Immature natural killer cell (primary cell): ENCODE results near the gene CETN1. TPM values are rescaled to one million over a fixed set of nuclear protein-coding genes. Genes with fewer than 3 reads are reported as not detected.

Source experiments
- DNase-seq, 3 donors: peaks; one replicate each; pipeline ENCODE4 v3.0.0; 2022; ENCODE audit warnings: mixed read lengths in 1 of 3
- H3K27ac Mint-ChIP-seq, 6 donors: one replicate each; pipeline ENCODE4 v1.8.0; 2020; ENCODE audit warnings: mixed read lengths in 6 of 6, mild to moderate bottlenecking in 5 of 6, inconsistent platforms in 4 of 6, moderate library complexity in 3 of 6
- H3K27me3 Mint-ChIP-seq, 3 donors: one replicate each; pipeline ENCODE4 v1.8.0; 2020 to 2021; ENCODE audit warnings: low read depth in 3 of 3, mild to moderate bottlenecking in 3 of 3, mixed read lengths in 3 of 3, moderate library complexity in 3 of 3, inconsistent platforms in 1 of 3
- H3K36me3 Mint-ChIP-seq, 3 donors: one replicate each; pipeline ENCODE4 v1.8.0; 2020; ENCODE audit warnings: mixed read lengths in 3 of 3, inconsistent platforms in 2 of 3, mild to moderate bottlenecking in 2 of 3
- H3K4me1 Mint-ChIP-seq, 2 donors: one replicate each; pipeline ENCODE4 v1.8.0; 2020; ENCODE audit warnings: inconsistent platforms in 2 of 2, mild to moderate bottlenecking in 2 of 2, mixed read lengths in 2 of 2, moderate library complexity in 1 of 2
- H3K4me3 Mint-ChIP-seq, 5 donors: one replicate each; pipeline ENCODE4 v1.8.0; 2020; ENCODE audit warnings: mild to moderate bottlenecking in 5 of 5, mixed read lengths in 5 of 5, inconsistent platforms in 3 of 5, moderate library complexity in 3 of 5
- H3K9me3 Mint-ChIP-seq, 6 donors: one replicate each; pipeline ENCODE4 v1.8.0; 2020; ENCODE audit warnings: mild to moderate bottlenecking in 6 of 6, mixed read lengths in 6 of 6, inconsistent platforms in 4 of 6, moderate library complexity in 3 of 6
- polyA plus RNA-seq, 3 donors: library from polyadenylated mRNA; unstranded; fragments of 300-500 nt; fragmentation: Illumina TruSeq; gene quantifications; one replicate each; pipeline ENCODE4 v1.2.3, GENCODE V29; 2021

CETN1 gene
- polyA plus RNA-seq = not detected

- no peaks in the 10 kb centered on the region for H3K36me3 Mint-ChIP-seq
- H3K27me3 Mint-ChIP-seq = peaks cover 0 to 4% (median 1%) of the 10 kb centered on the region in 3 donors
- H3K27ac Mint-ChIP-seq = no peak within 1 kb of the TSS
- H3K4me1 Mint-ChIP-seq = no peaks in the 10 kb centered on the region
- no peak within 1 kb of the TSS for H3K4me3 Mint-ChIP-seq
- peaks cover 0 to 1% (median 0%) of the 10 kb centered on the region in 6 donors for H3K9me3 Mint-ChIP-seq
- DNase-seq = no peak
Measured at GRCh38 chr18:580154-580553, at the start of gene CETN1. TSS of gene CETN1 (plus strand) at chr18:580380. CDS start at chr18:580409, 29 bp downstream.

- Mint-ChIP-seq H3K27me3 (peaks cover 0 to 2% (median 0%) of the 10 kb centered on the region in 3 donors), H3K9me3 (peaks cover 0 to 1% (median 0%) of the 10 kb centered on the region in 6 donors), H3K27ac (no peak overlapping the region), H3K4me1 (no peaks in the 10 kb centered on the region), H3K36me3 (no peaks in the 10 kb centered on the region), H3K4me3 (no peak overlapping the region)
- DNase-seq = no peak
Measured at GRCh38 chr18:532018-532417, 48.2 kb upstream of the CETN1 start.

- Mint-ChIP-seq H3K27me3 (peaks cover 0 to 2% (median 0%) of the 10 kb centered on the region in 3 donors), H3K4me3 (no peak overlapping the region), H3K27ac (no peak overlapping the region), H3K9me3 (peaks cover 0 to 3% (median 0%) of the 10 kb centered on the region in 6 donors), H3K36me3 (no peaks in the 10 kb centered on the region), H3K4me1 (no peaks in the 10 kb centered on the region)
- DNase-seq = no peak
Measured at GRCh38 chr18:532632-533031, 47.5 kb upstream of the CETN1 start.

- Mint-ChIP-seq H3K27ac (no peak overlapping the region), H3K4me1 (no peaks in the 10 kb centered on the region)
Measured at GRCh38 chr18:533995-534601, 46.1 kb upstream of the CETN1 start.

GRCh38 chr18:543447-544078 is 36.6 kb upstream of the CETN1 start:
- Mint-ChIP-seq H3K36me3 (peaks cover 0 to 3% (median 0%) of the 10 kb centered on the region in 3 donors), H3K27ac (no peak overlapping the region), H3K4me1 (no peaks in the 10 kb centered on the region), H3K27me3 (peaks cover 1 to 2% (median 1%) of the 10 kb centered on the region in 3 donors), H3K9me3 (no peaks in the 10 kb centered on the region), H3K4me3 (no peak overlapping the region)
- no peak for DNase-seq

More at GRCh38 chr18:533995-534601, 46.1 kb upstream of the CETN1 start:
- H3K4me3 Mint-ChIP-seq = no peak overlapping the region
- peaks cover 0 to 3% (median 0%) of the 10 kb centered on the region in 6 donors for H3K9me3 Mint-ChIP-seq
- peaks cover 0 to 2% (median 0%) of the 10 kb centered on the region in 3 donors for H3K27me3 Mint-ChIP-seq
- H3K36me3 Mint-ChIP-seq = no peaks in the 10 kb centered on the region
- no peak for DNase-seq

GRCh38 chr18:549967-550366 is 30.2 kb upstream of the CETN1 start:
- Mint-ChIP-seq H3K27ac (no peak overlapping the region), H3K9me3 (no peaks in the 10 kb centered on the region), H3K27me3 (peaks cover 2 to 6% (median 5%) of the 10 kb centered on the region in 3 donors), H3K4me3 (no peak overlapping the region), H3K4me1 (no peaks in the 10 kb centered on the region), H3K36me3 (peaks cover 0 to 3% (median 0%) of the 10 kb centered on the region in 3 donors)
- no peak for DNase-seq

GRCh38 chr18:551404-552061 is 28.6 kb upstream of the CETN1 start:
- peaks cover 0 to 3% (median 0%) of the 10 kb centered on the region in 3 donors for H3K36me3 Mint-ChIP-seq
- H3K4me1 Mint-ChIP-seq = no peaks in the 10 kb centered on the region
- peaks cover 0 to 7% (median 4%) of the 10 kb centered on the region in 3 donors for H3K27me3 Mint-ChIP-seq
- no peak overlapping the region for H3K4me3 Mint-ChIP-seq
- no peak overlapping the region for H3K27ac Mint-ChIP-seq
- no peak for DNase-seq
- no peaks in the 10 kb centered on the region for H3K9me3 Mint-ChIP-seq

GRCh38 chr18:555705-556457 is 24.3 kb upstream of the CETN1 start:
- H3K4me1 Mint-ChIP-seq = no peaks in the 10 kb centered on the region
- H3K36me3 Mint-ChIP-seq = no peaks in the 10 kb centered on the region
- H3K27ac Mint-ChIP-seq = no peak overlapping the region

GRCh38 chr18:564708-565561 is 15.2 kb upstream of the CETN1 start:
- peaks cover 0 to 12% (median 0%) of the 10 kb centered on the region in 3 donors for H3K27me3 Mint-ChIP-seq

More at GRCh38 chr18:555705-556457, 24.3 kb upstream of the CETN1 start:
- H3K27me3 Mint-ChIP-seq = peaks cover 0 to 2% (median 2%) of the 10 kb centered on the region in 3 donors
- DNase-seq = no peak
- no peak overlapping the region for H3K4me3 Mint-ChIP-seq
- H3K9me3 Mint-ChIP-seq = no peaks in the 10 kb centered on the region

GRCh38 chr18:565562-566061 is 14.6 kb upstream of the CETN1 start:
- Mint-ChIP-seq H3K27ac (no peak overlapping the region), H3K4me1 (no peaks in the 10 kb centered on the region), H3K9me3 (no peaks in the 10 kb centered on the region), H3K27me3 (peaks cover 0 to 12% (median 0%) of the 10 kb centered on the region in 3 donors), H3K4me3 (no peak overlapping the region), H3K36me3 (no peaks in the 10 kb centered on the region)
- DNase-seq = no peak

More at GRCh38 chr18:564708-565561, 15.2 kb upstream of the CETN1 start:
- no peak for DNase-seq
- H3K4me1 Mint-ChIP-seq = no peaks in the 10 kb centered on the region
- no peaks in the 10 kb centered on the region for H3K36me3 Mint-ChIP-seq
- no peak overlapping the region for H3K4me3 Mint-ChIP-seq
- no peaks in the 10 kb centered on the region for H3K9me3 Mint-ChIP-seq
- H3K27ac Mint-ChIP-seq = no peak overlapping the region

GRCh38 chr18:567122-567521 is 13.1 kb upstream of the CETN1 start:
- H3K4me1 Mint-ChIP-seq = no peaks in the 10 kb centered on the region
- no peak overlapping the region for H3K4me3 Mint-ChIP-seq
- H3K27ac Mint-ChIP-seq = no peak overlapping the region
- H3K27me3 Mint-ChIP-seq = peaks cover 0 to 12% (median 0%) of the 10 kb centered on the region in 3 donors
- no peaks in the 10 kb centered on the region for H3K36me3 Mint-ChIP-seq
- no peak for DNase-seq
- H3K9me3 Mint-ChIP-seq = no peaks in the 10 kb centered on the region

GRCh38 chr18:568731-569130 is 11.4 kb upstream of the CETN1 start:
- Mint-ChIP-seq H3K4me1 (no peaks in the 10 kb centered on the region), H3K27me3 (peaks cover 0 to 13% (median 2%) of the 10 kb centered on the region in 3 donors)

GRCh38 chr18:570256-570655 is 9.9 kb upstream of the CETN1 start:
- no peak for DNase-seq
- no peak overlapping the region for H3K27ac Mint-ChIP-seq
- H3K4me3 Mint-ChIP-seq = no peak overlapping the region
- no peaks in the 10 kb centered on the region for H3K4me1 Mint-ChIP-seq
- H3K27me3 Mint-ChIP-seq = peaks cover 0 to 12% (median 2%) of the 10 kb centered on the region in 3 donors
- no peaks in the 10 kb centered on the region for H3K9me3 Mint-ChIP-seq
- no peaks in the 10 kb centered on the region for H3K36me3 Mint-ChIP-seq

More at GRCh38 chr18:568731-569130, 11.4 kb upstream of the CETN1 start:
- Mint-ChIP-seq H3K27ac (no peak overlapping the region), H3K36me3 (no peaks in the 10 kb centered on the region), H3K9me3 (no peaks in the 10 kb centered on the region), H3K4me3 (no peak overlapping the region)
- no peak for DNase-seq
